HG03575 (cell line): ENCODE measurements around the gene ZNF48.

Experiments
- ATAC-seq: cut with Tn5 transposase; IDR thresholded peaks from one replicate; pipeline ENCODE4 v1.9.1; 2021; ENCODE audit not compliant: unreplicated experiment, insufficient number of reproducible peaks, low FRiP score; ENCODE audit errors: extremely low read depth

The ZNF48 gene

DNA sequence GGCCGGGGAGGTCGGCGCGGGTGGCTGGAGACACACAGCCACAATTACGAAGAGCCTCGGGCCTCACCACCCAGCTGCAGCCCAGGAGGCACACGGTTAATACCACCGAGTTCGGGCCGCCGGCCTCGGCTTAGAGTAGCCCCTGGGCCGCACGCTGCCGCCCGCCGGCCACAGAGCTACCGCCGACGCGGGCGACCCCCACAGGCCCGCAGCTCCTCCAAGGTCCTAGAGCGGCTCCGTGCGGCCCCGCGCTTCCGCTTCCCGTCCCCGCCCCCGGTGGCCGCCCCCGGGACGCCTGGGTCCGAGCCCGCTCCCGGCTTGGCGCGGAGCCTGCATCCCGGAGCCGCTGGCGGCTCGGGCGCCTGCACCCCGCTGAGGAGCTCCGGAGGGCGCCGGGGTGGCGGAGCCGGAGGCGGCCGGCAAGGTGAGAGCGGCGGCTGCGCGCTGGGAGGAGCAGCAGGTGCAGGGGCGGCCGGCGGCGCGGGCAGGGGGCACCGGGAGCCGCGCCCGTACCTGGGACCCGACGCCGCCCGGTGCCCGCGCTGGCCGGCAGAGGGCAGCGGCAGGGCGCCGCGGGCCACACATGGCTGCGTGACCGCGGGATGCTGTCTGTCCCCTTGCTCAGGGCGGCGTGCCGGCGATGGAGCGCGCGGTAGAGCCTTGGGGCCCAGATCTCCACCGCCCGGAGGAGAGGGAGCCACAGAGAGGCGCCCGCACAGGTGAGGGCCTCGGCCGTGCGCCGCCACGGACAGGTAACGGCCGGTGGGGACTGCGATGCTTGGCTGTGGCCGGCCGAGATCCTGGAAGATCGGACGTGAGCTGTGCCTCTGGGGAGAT lies at the start of gene ZNF48:
Gene ZNF48, plus strand, starts transcription at position 266 of the 837 bp plus-strand sequence. Its CDS starts 375 bp downstream, at position 641.
- no peak for ATAC-seq

DNA sequence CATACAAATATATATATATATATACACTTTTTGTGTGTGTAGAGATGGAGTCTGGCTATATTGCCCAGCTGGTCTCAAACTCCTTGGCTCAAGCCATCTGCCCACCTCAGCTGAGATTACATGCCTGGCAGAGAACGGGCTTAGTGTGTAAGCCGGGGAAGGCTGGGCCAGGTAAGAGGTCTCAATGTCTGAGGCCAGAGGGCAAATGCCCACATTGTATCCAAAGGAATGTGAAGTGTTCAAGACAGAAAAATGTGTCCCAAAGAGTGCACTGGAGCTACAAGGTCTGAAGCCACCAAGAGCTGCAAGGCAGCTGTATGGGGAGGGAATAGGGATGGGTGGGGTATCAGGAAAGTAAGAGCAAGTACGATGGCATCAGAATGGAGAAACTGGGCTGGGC lies 48.9 kb upstream of the ZNF48 start:
- no peak for ATAC-seq

DNA sequence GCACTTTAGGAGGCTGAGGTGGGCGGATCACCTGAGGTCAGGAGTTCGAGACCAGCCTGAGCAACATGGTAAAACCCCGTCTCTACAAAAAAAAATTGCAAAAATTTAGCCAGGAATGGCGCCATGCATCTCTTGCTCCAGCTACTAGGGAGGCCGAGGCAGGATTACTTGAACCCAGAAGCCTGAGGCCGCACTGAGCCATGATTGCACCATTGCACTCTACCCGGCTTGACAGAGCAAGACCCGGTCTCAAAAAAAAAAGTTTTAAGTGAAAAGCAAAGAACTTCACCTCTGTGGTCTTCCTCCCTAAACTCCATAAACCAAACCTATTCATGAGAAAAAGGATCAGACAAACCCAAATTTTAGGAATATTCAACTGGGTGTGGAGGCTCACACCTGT lies 47.1 kb upstream of the ZNF48 start:
- no peak for ATAC-seq

DNA sequence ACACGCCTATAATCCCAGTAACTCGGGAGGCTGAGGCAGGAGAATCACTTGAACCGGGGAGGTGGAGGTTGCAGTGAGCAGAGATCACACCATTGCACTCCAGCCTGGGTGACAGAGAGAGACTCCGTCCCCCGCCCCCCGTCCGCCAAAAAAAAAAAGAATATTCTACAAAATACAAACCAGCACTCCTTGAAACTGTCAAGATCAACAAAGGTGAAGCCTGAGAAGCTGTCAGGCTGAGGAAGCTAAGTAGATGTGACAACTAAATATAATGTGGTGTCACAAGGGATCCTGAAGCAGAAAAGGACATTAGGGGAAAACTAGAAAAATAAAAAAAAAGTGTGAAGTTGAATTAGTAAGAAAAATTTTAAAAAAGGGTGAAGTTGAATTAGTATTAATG lies 46.3 kb upstream of the ZNF48 start:
- ATAC-seq, result no peak

DNA sequence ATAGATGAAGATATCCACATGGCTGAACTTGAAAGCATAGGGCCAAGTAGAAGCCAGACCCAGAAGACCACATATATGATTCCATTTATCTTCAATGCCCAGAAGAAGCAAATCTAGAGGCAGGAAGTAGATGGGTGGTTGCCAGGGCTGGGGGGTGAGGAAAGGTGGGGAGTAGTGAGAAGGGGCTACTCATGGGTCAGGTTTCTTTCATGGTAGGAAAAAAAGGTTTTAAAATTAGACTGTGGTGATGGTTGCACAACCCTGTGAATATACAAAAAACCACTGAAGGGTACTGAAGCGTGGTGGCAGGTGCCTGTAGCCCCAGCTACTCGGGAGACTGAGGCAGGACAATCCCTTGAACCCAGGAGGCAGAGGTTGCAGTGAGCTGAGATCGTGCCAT lies 45.5 kb upstream of the ZNF48 start:
- no peak for ATAC-seq

DNA sequence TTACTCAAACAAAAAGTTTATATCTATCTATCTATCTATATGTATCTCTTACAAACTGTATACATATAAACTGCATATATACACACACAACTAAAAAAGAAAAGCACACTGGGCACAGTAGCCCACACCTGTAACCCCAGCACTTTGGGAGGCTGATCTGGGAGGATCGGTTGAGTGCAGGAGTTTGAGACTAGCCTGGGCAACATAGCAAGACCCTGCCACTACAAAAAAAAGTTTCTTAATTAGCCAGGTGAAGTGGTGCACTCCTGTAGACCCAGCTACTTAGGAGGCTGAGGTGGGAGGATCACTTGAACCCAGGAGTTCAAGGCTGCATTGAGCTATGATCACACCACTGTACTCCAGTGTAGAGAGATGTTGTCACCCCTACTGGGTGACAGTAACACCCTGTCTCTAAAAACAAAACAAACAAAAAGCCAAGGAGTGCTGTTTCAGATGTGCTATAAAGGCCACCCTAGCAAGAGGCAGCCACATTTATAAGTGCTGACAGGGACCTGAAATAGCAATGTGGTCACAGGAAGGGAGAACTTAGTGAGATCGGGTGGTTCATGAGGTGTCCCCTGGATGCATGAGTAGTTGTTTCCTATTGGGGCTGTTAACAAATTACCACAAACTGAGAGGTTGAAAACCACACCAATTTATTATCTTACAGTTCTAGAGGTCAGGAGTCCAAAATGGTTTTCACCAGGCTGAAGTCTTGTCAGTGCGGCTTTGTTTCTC lies 44.9 kb upstream of the ZNF48 start:
- ATAC-seq, result no peak

DNA sequence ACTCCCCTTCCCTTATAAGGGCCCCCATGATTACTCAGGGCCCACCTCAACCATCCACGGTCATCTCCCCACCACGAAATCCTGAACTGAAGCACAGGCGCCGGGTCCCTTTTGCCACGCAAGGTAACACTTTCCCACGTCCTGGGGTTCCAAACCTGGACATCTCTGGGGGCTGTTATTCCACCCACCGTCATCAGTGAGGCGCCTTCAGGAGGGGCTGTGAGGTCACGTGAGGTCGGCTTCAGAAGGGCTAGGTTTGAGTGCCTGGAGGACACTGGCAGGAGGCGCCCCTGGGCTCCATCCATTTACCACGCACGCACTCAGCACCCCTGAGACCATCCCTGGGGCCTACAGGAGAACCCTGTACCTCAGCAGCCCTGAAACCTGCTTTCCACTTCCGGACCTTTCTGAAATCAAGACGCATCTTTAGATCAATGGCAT lies 44.2 kb upstream of the ZNF48 start:
- no peak for ATAC-seq

DNA sequence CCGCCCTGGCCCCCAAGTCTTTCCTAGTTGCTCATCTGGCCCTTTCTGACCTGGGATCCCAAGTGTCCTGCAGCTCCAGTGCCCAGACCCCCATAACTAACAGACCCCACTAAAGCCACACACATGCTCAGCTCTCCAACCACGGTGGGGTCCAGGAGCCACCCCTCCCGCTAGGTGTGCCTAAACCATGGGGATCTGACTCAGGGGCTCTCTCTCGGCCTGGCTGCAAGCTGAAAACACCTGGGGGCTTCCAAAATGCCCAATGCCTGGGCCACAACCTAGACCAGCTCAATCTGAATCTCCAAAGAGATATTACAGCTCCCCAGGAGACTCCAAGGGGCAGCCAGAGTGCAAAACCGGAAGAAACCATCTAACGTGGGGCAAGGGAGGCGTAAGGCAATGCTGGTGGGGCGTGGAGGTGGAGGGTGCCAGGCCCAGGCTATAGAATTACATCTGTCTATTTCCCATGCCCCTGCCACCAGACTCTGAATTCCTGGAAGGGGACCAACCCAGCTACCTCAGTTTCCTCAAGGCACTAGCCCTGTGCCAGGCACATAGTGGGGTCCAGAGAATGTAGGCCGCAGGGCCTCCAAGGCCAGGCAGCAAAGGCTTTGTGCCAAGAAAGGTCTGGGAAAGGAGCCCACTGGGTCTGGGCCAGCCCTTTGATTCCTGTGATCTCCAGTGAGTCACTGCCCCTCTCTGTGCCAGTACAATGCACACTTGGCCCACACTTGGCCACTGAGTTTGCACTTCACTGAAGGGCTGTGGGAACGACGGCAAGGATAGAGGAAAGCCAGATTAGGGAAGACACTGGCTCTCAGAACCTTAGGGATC lies 43.4 kb upstream of the ZNF48 start:
- ATAC-seq, result no peak

DNA sequence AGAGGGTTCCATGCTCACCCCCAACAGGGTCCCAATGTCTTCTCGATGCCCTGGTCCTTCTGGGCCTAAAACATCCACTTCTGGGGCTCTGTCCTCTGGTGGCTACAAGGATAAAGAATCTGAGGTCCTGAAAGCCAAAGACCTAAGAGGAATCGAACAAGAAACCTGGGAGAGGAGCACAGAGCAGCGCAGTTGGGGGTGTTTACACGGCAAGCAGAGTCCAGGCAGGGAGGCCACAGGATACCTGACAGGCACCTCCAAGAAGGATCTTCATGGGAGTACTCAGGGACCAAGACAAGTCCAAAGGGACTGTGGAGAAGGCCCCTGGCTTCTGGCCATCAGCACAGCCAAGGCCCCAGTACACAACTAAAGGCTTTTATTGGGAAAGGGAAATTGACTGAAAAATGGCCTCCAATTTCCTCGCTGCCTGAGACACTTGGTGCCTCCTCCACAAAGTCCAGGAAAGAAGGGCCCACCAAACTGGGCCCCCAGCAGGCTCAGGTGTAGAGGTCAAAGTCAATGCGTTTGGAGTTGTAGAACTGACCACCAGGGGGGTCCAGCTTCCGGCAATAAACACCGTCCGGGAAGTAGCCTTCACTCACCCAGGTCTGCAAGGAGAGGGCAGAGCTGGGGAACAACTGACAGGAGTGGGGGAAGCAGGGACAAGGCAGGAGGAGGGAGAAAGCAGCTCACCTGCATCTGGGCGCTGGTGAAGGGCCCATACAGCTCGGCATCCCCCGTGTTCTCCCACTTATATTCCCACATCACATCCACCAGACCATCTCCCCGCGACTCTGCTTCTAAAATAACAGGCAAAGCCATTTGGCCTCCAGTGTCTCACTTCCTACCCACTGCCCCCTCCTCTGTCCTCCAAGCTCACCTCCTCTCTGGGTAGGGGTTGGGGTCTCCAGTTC lies 42.5 kb upstream of the ZNF48 start:
- ATAC-seq, result no peak

DNA sequence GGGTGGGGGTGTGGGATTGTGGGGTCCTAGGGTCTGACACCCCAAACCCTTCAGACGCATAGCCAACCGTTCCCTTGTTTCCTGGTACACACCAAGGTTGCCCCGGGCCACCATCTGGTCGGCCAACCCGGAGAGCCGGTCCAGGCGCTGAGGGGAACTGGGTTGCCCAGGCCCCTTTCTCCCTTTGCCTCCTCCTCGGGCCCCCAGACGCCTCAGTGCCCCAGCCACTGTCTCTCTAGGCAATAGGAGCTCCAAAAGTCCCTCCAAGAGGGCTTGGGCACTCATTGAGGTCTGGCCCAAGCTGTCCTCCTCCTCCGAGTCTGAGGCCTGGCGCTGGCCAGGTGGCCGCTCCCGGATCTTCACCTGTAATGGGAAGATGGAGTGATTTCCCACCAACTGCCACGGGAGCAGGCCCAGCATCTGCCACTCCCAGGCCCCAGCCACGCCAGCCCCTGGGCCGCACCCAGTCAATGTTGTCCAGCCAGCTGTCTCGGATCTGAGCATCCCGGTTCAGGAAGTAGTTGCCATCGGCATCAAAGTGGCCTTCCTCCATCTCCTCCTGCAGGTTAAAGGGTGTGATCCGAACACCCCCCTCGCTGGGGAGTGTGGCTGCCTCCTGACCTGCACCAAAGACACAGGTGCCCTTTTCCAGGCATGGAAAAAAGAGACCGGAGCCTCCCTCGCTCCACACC lies 41.6 kb upstream of the ZNF48 start:
- no peak for ATAC-seq

DNA sequence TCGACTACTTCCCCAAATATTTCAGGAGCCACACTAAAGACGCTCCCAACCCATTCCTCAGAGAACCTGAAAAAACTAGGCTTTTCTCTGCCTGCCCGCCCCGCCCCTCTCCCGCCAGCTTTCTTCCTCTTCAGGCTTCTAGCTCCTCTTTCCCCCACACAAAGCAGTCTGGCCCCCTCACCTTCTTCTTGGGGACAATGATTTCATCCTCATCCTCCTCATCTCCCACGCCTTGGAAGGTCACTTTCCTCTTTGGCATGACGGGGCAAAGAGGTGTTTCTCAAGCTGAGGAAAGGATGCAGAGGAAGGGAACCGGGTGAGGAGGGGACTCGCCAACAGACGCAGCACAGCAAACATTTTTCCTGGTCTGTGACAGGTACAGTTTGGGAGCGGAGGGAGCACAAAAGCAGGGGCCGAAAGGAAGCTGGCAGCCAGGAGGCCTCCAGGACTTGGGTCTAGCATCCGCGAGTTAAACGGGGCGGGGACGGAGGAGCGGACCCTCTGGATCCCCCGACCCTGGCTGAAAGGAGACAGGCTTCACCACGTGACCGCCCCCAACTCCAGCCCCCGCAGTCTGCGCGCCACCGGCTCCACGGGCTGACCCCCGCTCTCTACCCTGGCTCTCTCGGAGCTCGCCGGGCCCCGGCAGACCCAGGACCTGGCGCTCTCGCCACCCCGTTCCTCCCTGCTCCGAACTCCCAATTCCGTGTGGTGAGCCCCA lies 40.6 kb upstream of the ZNF48 start:
- no peak for ATAC-seq

DNA sequence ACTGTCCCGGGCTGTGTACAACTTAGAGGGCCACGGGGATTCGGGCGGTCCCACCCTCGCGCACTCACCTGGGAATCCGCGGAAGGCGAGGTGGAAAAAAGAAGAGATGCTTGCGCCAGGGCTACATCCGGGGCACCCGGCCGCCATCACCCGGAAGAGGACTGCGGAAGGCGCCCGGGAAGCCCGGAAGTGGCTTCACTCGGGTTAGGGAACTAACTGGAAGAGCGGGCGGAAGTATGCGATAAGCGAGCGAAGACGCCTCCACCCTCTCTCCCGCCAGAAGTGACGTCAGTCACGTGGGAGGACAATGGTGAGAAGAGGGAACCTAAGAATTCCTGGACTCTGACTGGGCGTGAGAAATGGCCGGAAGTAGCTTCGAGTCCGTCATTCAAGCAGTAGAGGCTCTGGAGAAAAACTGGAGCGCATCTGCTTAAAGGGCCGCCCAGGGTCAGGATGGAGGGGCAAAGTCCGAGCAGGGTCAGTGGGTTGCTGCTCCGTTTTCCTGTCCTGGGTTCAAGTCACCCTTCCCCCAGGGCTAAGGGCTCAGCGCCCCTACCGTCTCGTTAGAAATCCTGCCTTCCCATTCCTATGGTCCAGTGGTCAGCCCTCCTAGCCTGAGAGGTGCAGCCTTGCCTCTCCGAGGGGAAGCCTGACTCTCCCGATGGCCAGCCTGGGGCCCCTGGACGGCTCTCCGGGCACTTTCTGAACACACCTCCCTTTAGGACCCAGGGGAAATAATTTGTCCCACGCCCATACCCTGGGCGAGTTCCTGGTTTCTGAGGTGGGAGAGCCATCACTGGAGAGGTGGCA lies 39.9 kb upstream of the ZNF48 start, which contains the start of gene CD2BP2:
Gene CD2BP2, minus strand, starts transcription at position 165 of the 810 bp plus-strand sequence. CDS start 627 bp downstream, outside the sequence.
- ATAC-seq, result no peak

DNA sequence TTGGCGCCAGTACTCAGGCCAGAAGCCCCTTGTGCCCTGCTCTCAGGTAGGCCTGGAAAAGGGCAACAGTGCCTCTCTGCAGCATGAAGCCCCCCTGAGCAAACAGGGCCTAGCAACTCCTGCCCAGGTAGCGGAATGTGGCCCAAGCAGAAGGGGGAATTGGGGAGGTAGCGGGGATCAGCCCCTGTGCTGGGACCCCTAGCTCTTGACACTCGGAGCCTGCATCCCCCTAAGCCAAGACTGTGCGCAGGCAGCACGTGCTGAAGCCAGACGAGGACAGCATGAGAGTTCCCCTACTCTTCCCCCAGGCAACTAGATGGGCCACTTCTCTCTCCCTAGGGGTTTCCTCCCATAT lies 39.3 kb upstream of the ZNF48 start:
- ATAC-seq, result no peak

DNA sequence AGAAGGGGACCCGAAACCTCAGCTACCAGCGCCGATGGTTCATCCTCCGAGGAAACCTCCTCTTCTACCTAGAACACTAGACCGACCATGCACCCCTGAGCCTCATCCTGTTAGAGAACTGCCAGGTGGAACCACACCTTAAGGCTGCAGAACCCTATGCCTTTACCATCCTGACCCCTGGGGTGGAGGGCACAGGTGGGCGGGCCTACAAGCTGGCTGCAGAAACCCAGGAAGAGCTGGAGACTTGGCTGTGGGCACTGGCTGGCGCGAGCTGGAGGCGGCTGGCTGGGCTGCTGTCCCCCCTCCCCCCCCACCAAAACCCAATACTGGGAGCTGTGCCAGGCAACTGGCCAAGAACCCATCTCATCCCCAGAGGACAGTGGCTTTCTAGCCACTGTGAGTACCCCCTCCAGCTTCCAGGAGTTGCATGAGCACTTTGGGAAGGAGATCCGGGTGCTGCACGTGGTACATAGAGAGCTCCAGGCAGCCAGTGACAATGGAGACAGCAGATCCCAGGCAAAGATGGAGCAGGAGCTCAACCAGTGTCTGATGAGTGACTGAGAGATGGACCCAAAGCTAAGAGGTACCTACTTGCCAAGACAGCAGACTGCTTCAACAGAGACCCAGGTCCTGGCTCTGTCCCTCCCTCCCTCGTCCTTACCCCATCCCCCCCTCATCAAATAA lies 38.7 kb upstream of the ZNF48 start:
- ATAC-seq, result no peak

DNA sequence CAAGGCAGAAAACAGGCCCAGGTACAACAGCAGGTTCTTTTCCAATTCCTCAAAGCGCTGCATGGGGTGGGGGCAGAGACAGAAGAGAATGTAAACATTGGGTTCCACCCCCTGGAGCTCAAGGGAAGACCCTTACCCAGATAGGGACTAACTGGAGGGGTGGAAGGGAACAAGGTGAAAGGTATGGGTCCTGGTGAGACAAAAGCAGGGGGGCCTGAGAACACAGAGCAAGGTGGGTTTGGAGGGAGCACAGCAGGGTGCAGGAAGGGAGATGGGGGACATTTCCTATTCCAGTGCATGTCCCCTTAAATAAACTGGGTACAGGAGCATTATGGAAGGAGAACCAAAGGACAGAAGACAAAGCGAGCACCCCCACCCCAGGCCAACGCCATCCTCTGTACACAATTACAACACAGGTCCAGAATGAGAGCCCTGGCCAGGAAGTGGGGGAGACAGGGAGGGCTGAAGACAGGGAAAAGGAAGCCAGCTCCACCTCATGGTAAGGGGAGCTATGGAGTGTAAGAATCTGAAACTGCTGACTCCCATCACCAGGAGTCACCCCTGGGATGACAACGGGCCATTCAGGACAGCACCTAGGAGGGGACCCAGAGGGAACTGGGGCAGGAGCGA lies 38.0 kb upstream of the ZNF48 start:
- no peak for ATAC-seq
